NCI-H345 treated with DMSO at 0.1 percent for 48 hours (cell line): Measurements from ENCODE around the gene SORCS2.
A peak's percentile ranks its signal among the peaks of the same experiment; 100 is the strongest.

Source experiments
- DNase-seq: peaks from one replicate; lab custom pipeline; 2025; ENCODE audit not compliant: unreplicated experiment; lab: John Stamatoyannopoulos, UW

Gene SORCS2

DNA sequence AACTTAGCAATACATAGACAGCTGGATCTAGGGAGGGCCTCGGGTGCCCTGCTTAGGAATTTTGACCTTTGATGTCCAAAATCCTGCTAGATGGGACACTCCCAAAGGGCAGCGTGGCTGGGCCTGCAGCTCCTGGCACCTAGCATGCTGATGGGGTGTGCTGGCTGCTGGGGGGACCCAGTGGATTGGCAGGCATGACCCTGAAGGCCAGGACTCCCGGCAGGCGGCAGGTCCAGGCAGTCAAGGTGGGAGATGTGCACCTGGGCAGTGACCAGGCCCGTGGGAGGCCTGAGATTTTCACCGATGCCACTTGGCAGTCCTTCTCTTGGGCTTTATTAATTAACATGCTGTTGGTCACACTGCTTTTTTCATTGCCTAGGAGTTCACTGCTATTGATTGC lies 158.1 kb downstream of the SORCS2 start:
- no peak for DNase-seq

DNA sequence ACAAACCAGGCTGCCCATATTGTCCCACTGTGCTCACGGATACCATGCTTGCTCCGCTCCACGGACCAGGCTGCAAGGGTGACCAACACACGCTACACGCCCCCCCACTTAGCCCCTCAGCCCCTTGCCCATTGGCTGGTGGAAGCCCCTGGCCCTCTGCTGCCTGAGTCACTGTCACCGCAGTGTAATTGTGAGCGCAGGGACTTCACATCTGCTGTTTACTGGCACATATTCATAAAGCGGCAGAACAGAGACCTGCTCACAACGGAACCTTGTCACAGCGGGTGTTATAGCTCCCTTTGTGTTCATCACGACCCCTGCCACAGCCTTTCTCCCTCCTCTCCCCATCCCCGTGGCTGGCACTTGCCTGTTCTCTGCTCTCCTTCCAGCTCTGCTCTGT lies 158.7 kb downstream of the SORCS2 start:
- DNase-seq, result no peak

DNA sequence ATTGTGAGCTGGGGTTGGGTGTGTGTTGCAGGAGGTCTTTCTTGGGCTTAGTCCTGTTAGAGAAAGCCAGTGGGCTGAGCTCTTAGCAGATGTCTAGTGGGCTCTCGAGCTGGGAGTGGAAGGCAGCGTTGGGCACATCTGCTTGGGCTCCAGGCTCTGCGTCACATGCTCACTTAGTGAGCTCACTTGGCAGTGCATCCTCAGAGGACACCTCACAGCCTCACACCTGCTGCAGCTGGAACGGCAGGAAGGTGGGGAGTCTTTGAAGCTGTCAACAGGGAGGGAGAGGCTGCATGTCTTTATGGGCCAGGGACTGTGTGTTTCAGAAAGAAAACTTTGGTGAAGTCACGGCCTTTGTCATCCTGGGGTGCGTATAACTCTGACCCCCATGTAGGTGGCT lies 160.1 kb downstream of the SORCS2 start:
- DNase-seq, result no peak

DNA sequence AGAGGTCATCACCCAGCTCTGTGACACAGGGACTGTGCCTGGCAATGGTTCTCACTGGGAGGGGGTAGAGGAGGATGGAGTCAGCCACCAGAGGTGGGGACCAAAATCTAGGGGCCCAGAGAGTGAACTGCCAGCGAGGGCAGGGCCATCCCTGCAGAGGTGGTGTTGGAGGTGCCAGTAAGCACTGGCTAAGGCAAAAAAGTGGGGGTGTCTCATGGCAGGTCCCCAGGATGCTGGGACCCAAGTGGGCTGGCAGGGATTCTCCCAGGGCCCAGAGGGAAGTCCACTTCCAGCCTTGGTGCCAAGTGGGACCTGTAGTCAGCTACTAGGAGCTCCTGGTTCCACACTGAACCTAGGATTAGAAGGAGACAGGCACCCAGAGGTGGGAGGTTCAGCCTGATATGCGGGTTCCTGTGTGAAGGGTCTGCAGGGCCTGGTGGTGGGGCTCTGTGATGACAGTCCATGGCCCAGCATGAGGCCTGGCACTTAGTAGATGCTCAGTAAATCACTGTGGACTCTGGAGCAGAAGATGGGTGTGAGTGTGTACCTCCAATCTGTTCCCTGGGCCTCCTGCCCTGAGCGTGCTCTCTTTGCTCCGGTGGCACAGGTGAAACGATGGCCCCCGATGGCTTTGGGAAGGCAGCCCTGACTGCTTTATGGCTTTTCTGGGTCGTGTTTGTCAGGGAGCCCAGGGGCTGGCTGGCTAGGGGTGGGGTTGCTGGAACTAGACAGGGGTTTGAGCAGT lies 160.9 kb downstream of the SORCS2 start:
- DNase-seq, result no peak

DNA sequence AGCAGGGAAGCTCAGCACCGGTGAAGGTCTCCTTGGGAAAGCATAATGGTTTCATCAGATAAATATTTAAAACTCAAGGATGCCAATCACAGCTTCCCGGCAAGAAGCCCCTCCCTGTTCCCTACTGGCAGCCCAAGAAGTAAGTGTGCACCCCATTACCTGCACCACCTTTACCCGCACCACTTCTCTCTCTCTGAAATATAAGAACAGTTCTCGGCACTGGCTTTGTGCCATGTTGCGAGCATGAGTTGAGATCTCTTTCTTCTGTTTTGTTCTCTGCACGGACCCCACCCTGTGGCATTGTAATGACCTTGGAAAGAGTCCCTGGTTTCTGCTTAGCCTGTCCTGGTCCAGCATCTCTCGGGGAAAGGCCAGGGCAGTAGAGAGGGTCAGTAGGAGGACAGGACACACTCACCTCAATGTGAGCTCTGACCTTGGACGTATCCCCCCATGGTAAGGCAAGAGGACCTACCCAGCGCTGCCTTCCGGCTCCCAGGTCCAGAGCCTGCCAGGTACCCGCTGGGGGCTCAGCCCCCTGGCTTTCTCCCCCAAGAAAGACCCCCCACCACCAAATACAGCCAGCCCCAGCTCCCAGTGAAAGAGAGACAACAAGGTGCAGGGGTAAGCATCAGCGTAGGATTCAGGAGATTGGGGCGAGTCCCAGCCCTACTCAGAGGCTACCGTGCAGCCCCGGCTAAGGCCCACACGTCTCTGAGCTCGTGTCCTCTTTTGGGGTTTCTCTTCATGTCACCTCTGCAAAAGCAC lies 161.7 kb downstream of the SORCS2 start:
- no peak for DNase-seq

DNA sequence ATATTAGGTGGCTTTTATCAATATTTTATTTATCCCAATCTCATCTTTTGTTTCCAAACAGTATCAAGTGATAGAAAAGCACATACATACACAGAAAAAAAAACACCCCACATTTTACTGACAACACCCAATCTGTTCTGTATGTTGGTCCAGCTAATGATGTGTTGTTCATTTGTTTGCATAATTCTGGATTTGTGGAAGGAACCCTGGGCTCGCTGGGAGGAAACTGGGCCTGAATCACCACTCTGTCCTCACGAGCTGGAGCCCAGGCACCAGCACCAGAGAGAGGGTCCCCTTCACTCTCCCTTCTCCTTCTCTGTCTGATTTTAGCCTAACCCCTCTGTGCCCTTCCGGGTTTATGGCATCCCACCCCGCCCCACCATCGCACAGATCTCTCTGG lies 162.6 kb downstream of the SORCS2 start:
- DNase-seq, result no peak

DNA sequence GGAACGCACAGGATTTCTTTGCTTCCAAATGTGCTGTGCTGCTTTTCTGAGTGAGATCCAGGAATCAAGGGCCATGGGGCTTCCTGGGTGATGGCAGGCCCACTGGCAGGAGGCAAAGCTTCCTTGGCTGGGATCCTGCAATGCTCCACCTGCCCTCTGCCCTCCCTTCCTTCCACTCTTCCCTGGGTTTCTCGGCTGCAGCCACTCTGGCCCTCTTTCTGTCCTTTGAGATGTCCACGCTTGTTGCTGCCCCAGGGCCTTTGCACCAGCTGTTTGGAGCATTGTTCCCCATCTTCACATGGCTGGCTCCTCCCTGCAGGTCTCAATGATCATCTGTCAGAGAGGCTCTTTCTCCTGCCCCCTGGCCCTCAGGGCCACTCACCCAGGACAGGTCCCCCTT lies 163.5 kb downstream of the SORCS2 start:
- no peak for DNase-seq

DNA sequence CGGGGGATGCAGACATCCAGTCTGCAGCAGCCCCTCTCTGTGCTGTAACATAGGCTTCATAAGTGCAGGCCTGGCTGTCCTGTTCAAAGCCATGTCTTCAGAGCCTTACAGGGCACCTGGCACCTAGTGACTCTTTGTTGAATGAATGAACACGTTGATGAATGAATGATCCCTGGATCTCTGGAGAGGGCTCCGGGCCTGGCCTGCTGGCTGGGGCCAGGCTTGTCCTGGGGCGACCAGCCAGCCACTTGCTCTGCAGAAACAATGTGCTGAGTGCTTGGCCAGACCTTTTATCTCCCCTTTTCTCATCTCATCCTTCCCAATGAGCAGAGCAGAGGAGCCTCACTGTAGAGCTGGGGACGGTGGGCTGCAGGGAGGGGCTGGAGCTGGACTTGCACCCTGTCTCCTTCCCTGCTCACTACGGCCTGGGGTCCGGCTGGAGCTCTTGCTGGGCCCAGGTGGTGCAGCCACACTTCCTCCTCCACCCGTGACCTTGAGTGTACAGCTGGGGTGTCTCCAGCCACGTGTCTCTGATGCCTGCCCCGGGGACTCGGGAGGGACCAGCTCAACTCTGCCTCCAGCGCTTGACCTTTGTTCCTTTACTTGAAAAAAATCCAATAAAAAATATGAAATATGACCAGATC lies 164.5 kb downstream of the SORCS2 start:
- no peak for DNase-seq

DNA sequence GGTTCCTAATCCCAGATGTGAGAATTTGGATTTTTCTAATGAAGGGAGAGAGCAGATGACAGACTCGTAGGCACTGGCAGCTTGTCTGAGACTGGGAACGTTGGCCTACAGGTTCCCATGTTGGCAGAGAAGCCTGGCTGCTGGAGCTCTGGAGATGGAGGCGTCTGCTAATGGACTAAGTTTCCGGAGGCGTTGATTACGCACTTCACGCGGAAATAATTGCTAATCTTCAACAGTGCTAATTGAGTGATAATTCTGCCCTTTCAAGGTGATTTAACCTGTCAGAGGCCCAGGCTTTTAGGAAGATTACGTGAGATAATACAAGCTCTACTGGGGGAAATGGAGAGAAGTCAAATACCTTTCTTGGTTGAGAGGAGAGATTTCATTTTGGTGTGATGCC lies 165.0 kb downstream of the SORCS2 start:
- no peak for DNase-seq

DNA sequence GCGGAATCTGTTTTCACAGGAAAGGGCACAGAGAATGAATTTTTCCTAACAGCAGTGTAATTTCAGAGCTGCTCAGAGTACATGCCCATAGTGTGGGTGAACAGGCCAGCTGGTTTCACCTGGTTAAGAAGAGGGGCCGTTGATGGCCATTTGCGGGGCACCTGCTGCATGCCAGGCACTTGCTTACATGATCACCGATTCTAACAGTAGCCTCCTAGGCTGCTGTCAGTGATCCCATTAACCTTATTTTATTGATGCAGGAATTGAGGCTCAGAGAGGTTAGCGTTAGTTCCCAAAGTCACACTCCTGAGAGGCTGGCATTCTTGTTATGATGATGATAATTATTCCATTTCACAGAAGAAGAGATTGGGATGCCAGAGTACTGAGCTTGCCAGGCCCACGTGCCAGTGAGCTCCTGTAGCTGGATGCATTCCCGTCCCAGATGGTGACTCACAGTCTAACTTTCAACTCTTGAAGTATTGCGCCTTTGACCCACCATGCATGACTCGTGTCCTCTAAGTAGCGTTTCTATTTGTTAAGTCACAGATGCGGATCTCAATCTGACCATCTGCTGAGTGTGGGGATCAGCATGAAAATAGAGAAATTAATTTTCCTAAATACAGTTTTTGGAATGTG lies 165.9 kb downstream of the SORCS2 start:
- DNase-seq, result no peak

DNA sequence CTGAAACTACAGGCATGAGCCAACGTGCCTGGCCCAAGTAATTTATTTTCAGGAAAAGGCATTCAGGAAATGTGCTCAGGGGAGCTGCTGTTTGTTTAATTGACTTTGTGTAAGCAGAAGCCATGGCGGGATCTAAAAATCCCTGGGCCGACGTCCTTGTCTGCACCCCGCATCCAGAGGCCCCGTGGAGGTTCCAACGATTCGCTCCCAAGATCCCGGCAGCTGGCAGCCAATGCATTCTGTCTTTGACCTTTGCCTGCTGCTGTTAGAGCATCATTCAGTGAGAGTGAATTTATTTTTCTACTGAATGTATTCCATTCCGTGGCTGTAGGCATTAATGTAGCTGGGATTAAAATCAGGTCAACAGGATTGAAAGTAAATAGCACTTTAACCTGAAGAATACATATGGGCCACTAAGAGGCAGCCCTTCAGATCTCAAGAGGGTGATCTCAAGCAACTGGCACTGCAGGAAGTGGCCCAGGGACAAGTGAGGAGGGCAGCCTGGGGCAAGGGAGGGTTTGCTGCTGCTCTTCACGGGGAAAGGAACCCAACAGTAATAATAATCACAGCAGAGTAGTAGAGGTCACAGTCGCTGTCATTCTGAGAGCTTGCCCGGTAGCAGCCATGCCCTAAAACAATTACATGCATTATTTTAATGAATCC lies 167.2 kb downstream of the SORCS2 start:
- peak; percentile 71 for DNase-seq

DNA sequence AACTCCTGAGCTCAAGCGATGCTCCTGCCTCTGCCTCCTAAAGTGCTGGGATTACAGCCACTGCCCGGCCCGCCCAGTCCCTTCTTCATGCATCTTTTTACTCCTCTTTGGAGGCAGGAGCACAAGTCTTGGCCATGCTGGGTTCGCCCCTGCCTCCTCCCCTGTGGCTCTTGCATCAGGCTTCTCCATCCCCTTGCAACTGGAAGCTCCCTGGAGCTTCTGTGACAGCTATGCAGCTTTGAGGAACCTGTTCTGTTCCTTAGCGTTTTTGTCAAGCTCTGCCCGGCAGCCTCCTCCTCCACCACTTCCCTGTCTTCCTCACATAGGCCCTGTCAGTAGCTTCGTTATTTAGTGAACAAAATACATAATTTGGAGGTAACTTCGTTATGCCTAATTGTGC lies 168.5 kb downstream of the SORCS2 start:
- DNase-seq, result no peak

DNA sequence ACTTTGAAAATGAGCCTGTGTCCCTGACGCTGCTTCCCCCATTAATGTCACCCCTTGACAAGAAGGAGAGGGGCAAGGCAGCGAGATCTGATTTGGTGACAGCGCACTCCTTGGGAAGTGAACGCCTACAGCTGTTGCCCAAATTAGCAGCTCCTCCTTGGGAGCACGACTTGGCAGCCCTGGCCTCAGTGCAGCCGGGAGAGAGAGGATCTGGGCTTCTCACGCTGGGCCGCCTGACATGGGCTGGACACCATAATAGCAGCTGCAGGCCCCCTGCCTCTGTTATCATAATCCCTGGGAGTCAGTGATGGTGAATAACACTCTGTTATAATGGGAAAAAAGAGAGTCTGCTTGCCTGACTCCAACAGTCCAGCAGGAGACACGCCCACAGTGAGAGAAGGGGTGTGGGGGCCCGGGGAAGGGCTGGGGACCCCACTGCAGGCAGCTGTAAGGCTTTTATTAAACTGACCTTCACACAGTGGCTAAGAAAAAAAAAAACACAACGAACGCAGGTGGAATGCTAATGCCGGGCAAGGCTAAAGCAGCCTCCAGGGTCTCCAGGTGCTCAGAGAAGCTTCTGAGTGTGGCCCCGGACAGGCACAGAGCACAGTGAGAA lies 169.1 kb downstream of the SORCS2 start:
- DNase-seq, result no peak

DNA sequence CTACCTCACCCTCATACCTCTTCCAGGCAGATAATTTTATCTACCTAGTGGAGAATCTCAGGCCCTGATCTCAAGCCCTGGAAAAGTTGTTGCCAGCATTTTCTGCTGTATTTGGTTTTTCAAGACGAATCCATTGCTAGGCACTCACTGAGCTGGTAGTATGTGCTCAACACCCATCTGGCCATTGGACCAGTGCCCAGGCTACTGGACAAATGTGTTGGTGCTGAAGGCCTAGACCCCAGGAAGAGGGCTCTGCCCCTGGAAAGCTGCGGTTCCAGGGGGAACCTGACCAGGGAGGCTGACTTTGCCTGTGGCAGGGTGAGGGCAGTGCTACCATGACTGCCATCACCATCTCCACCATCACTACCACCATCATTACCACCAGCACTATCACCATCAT lies 170.0 kb downstream of the SORCS2 start:
- no peak for DNase-seq

DNA sequence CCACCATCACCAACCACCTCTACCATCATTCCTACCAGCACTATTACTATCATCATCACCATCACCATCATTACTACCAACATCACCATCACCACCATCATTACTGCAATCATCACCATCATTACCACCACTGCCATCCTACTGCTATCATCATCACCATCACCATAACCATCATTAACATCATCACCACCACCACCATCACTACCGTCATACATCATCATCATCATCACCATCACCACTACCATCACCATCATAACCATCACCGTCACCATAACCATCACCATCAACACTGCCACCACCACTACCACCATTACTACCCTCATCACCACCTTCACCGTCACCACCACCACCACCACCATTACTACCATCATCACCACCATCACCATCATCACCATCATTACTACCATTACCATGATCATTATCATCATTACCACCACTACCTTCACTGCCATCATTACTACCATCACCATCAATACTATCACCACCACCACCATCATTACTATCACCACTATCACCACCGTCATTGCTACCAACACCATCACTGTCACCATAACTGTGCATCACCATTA lies 170.6 kb downstream of the SORCS2 start:
- DNase-seq, result no peak

DNA sequence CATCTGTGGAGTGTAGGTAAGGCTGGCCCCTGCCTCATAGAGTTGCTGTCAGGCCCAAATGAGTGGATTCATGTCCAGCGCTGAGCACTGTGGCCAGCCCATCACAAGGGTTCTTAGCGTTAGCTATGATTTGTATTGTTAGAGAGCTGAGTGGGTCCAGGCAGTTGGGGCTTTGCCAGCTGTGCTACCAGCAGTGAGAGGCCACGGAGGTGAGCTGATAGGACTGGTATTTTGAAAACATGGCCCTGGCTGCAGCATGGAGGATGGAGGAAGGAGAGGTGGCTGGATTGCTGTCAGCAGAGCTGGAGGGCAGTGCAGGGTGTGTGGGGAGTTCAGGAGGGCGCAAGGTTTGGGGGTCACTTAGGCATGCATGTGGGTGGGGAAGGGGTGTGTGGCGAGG lies 172.6 kb downstream of the SORCS2 start:
- DNase-seq, result no peak

DNA sequence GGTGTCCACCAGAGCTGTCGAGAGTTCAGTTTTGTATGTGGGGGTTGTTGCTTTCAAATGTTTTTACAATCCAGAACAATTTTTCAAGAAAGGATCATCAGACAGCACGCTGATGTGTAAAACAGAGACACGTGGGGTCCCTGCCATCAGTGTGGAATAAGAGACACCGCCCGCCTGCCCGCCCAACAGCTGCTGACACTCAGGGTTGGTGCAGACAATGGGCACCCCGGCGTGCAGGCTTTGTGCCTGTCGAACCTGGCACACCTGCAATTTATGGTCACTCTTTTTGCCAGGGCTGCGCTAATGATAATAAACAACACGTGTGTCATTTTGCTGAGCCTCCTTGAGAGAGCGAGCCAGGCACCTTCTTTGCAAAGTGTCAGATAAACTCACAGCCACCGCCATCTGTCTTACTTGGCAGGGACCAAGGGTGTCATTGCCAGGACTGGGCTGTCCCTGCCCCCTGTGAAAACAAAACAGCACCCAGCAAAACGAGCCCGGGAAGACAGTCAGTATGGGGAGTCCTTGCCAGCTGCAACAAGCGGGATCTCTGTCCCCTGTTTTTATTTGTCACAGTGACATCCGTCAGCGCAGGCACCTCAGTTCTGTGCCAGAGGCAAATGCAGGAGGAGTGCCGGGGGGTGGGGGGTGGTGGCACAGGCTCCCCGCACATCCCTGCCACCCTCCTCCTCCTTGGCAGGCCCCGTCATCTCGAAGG lies 173.3 kb downstream of the SORCS2 start:
- peak; percentile 86 for DNase-seq

DNA sequence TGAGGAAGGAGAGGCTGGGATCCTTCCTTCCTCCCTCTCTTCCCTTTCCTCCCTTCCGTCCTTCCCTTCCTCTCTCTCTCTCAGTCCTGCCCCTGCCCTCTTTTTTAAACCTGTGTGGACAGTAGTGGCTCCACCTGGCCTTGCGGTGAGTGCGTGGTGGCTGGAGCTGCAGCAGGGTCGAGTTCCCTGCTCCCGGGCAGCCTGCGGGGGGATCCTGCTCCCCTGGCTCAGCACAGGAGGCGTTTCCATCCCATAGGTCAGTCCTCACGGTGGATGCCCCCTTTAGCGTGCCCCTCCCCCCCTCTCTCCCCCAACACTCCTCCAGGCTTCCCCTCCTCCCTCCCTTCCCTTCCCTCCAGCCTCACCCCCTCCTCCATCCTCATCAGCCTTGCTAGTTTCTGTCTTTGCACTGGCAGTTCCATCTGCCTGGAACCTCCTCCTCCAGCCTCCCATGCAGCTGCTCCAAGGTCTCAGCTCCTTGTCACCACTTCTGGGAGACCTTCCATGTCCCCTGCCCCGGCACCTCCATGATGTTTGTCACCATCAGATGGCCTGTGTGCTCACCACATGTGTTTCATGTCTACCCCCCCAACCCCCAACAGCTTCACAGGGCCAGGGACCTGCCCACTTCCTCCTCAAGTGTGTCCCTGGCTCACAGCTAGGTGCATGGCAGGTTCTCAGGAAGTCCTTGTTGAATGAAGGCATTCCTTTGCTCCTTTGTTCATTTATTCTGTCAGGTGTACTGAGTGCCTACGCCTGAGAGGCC lies 174.0 kb downstream of the SORCS2 start:
- DNase-seq, result no peak

DNA sequence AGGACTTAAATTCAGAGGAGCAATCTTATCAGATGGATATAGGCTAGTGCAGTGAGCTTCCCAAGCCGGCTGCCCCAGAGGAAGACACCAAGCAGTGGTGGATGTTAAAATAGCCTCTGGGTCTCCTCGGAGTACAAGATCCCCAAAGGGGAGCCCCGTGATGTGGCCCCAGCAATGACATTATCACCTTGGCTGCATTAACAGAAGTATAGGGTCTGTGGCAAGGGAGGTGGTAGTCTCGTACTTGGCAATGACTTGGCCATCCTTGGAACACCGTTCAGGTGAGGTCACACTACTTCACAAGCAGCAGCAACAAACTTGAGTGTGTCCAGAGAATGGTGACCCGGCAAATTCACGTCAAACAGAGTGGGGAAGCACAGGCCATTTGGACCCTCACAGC lies 174.6 kb downstream of the SORCS2 start:
- DNase-seq, result no peak
